H1 (cell line): ENCODE results near the gene TXNIP. TPM values are rescaled to one million over a fixed set of nuclear protein-coding genes. Genes with fewer than 3 reads are reported as not detected.

Source experiments
- CTCF ChIA-PET: fragments of 300-600 bp; sonication (Branson Sonifier 250); formaldehyde crosslinking; loops from one replicate; lab custom pipeline; 2021; ENCODE audit not compliant: partially characterized antibody; lab: Charles Lee
- POLR2A ChIA-PET: fragments of 300-600 bp; sonication (Branson Sonifier 250); formaldehyde crosslinking; loops from one replicate; lab custom pipeline; 2021; ENCODE audit warnings: inconsistent platforms; ENCODE audit not compliant: partially characterized antibody; lab: Charles Lee
- DNase-seq, 2 experiments: peaks; one replicate each; pipeline versions ENCODE4 v3.0.0 to v3.0.0-alpha.2; 2010 to 2022; ENCODE audit warnings: low spot score in 2 of 2, low read depth in 1 of 2, mixed read lengths in 1 of 2
- FAIRE-seq: peaks from 2 replicates; lab custom pipeline; 2011; peaks lifted over from hg19 to GRCh38; lab: Jason Lieb, UNC
- H2AFZ ChIP-seq: 2 replicates; pipeline ENCODE4 v1.8.1; 2012; ENCODE audit warnings: low read length, inconsistent platforms
- H2AK5ac ChIP-seq: 2 replicates; pipeline ENCODE4 v1.6.1; 2013; ENCODE audit warnings: low read depth, low read length
- H2BK120ac ChIP-seq: replicated peaks from 2 replicates; pipeline ENCODE3; 2013; ENCODE audit warnings: low read depth, low read length, inconsistent platforms
- H2BK12ac ChIP-seq: 2 replicates; pipeline ENCODE4 v1.6.1; 2013; ENCODE audit warnings: low read depth, low read length
- H2BK15ac ChIP-seq: 2 replicates; pipeline ENCODE4 v1.6.1; 2013; ENCODE audit warnings: low read length
- H2BK20ac ChIP-seq: 2 replicates; pipeline ENCODE4 v1.6.1; 2013; ENCODE audit warnings: low read length
- H2BK5ac ChIP-seq: 2 replicates; pipeline ENCODE4 v1.6.1; 2013; ENCODE audit warnings: low read depth, low read length
- H3K14ac ChIP-seq: 2 replicates; pipeline ENCODE4 v1.6.1; 2013; ENCODE audit warnings: inconsistent platforms; ENCODE audit not compliant: insufficient read length
- H3K18ac ChIP-seq: 2 replicates; pipeline ENCODE4 v1.6.1; 2013; ENCODE audit warnings: low read length; ENCODE audit errors: extremely low read depth
- H3K23ac ChIP-seq: 2 replicates; pipeline ENCODE4 v1.6.1; 2013; ENCODE audit warnings: inconsistent platforms; ENCODE audit not compliant: insufficient read length
- H3K23me2 ChIP-seq: 2 replicates; pipeline ENCODE4 v1.6.1; 2013; ENCODE audit warnings: low read depth, low read length
- H3K27ac ChIP-seq: 2 replicates; pipeline ENCODE4 v1.6.1; 2011; ENCODE audit warnings: low read depth, low read length, inconsistent platforms
- H3K27me3 ChIP-seq, 4 experiments: replicated peaks in 1 of 4; 1 replicate in 1 of 4; 2 replicates in 3 of 4; pipeline versions ENCODE4 v1.6.1 to v1.8.1; 2011 to 2013; ENCODE audit warnings: low read length in 3 of 4, mild to moderate bottlenecking in 3 of 4, inconsistent platforms in 2 of 4, mixed read lengths in 2 of 4, moderate library complexity in 1 of 4; ENCODE audit not compliant: control insufficient read depth in 3 of 4, insufficient read depth in 3 of 4; ENCODE audit errors: extremely low read depth in 1 of 4
- H3K36me3 ChIP-seq, 4 experiments: 2 replicates each; pipeline versions ENCODE4 v1.6.1 to v1.8.1; 2011 to 2013; ENCODE audit warnings: mild to moderate bottlenecking in 4 of 4, low read length in 3 of 4, moderate library complexity in 2 of 4, control low read depth in 1 of 4, inconsistent platforms in 1 of 4; ENCODE audit not compliant: insufficient read depth in 4 of 4, control insufficient read depth in 2 of 4
- H3K4ac ChIP-seq: replicated peaks from 2 replicates; pipeline ENCODE3; 2013; ENCODE audit warnings: low read length, low read depth, mixed read lengths, inconsistent platforms; ENCODE audit not compliant: insufficient read length
- H3K4me1 ChIP-seq, 4 experiments: replicated peaks in 1 of 4; 1 replicate in 1 of 4; 2 replicates in 3 of 4; pipeline versions ENCODE4 v1.6.1 to v1.8.1; 2011 to 2013; ENCODE audit warnings: low read length in 3 of 4, inconsistent platforms in 2 of 4, mixed read lengths in 1 of 4; ENCODE audit not compliant: insufficient read depth in 4 of 4, control insufficient read depth in 3 of 4
- H3K4me2 ChIP-seq, 2 experiments: 2 replicates each; pipeline versions ENCODE4 v1.6.1 to v1.8.1; 2011 to 2013; ENCODE audit warnings: low read depth in 2 of 2, low read length in 2 of 2, control low read depth in 1 of 2, inconsistent platforms in 1 of 2, mild to moderate bottlenecking in 1 of 2; ENCODE audit not compliant: insufficient read depth in 1 of 2
- H3K4me3 ChIP-seq, 4 experiments: fragments of 200-600, 300-600 bp in 1 of 4; sonication (generic), shearing (Covaris generic), sonication (Bioruptor Twin) in 1 of 4; 2 replicates each; pipeline versions ENCODE4 v1.5.1 to v1.8.1; 2011 to 2016; ENCODE audit warnings: low read length in 4 of 4, low read depth in 3 of 4, control low read depth in 2 of 4, inconsistent platforms in 2 of 4, mild to moderate bottlenecking in 2 of 4, mixed read lengths in 1 of 4, moderate library complexity in 1 of 4; ENCODE audit not compliant: insufficient read depth in 2 of 4; ENCODE audit errors: extremely low read depth in 1 of 4
- H3K56ac ChIP-seq: replicated peaks from 2 replicates; pipeline ENCODE3; 2013; ENCODE audit warnings: low read depth, mild to moderate bottlenecking, mixed read lengths, low read length, inconsistent platforms; ENCODE audit not compliant: insufficient read length
- H3K79me1 ChIP-seq: 2 replicates; pipeline ENCODE4 v1.6.1; 2013; ENCODE audit warnings: low read depth, low read length, control low read depth
- H3K79me2 ChIP-seq, 2 experiments: 2 replicates each; pipeline versions ENCODE4 v1.6.1 to v1.8.1; 2012 to 2013; ENCODE audit warnings: low read length in 2 of 2, mild to moderate bottlenecking in 2 of 2, inconsistent platforms in 1 of 2; ENCODE audit not compliant: insufficient read depth in 2 of 2, control insufficient read depth in 1 of 2
- H3K9ac ChIP-seq, 4 experiments: replicated peaks in 1 of 4; 1 replicate in 1 of 4; 2 replicates in 3 of 4; pipeline versions ENCODE4 v1.6.1 to v1.8.1; 2011 to 2013; ENCODE audit warnings: low read depth in 3 of 4, low read length in 3 of 4, control low read depth in 2 of 4, mild to moderate bottlenecking in 2 of 4, moderate library complexity in 2 of 4, inconsistent platforms in 1 of 4; ENCODE audit errors: extremely low read depth in 1 of 4
- H3K9me3 ChIP-seq, 2 experiments: 2 replicates each; pipeline versions ENCODE4 v1.6.1 to v1.8.1; 2012 to 2013; ENCODE audit warnings: mild to moderate bottlenecking in 2 of 2, moderate library complexity in 2 of 2, control low read depth in 1 of 2, inconsistent platforms in 1 of 2, low read depth in 1 of 2, low read length in 1 of 2, mixed read lengths in 1 of 2; ENCODE audit not compliant: insufficient read depth in 2 of 2
- H4K20me1 ChIP-seq, 2 experiments: replicated peaks in 1 of 2; 2 replicates each; pipeline versions ENCODE3 to v1.8.1; 2011 to 2013; ENCODE audit warnings: inconsistent platforms in 2 of 2, low read length in 2 of 2, mild to moderate bottlenecking in 1 of 2; ENCODE audit not compliant: insufficient read depth in 2 of 2, control insufficient read depth in 1 of 2
- H4K5ac ChIP-seq: 2 replicates; pipeline ENCODE4 v1.6.1; 2013; ENCODE audit warnings: low read length, low read depth, mixed read lengths, inconsistent platforms; ENCODE audit not compliant: insufficient read length
- H4K8ac ChIP-seq: 2 replicates; pipeline ENCODE4 v1.8.0; 2013; ENCODE audit warnings: mild to moderate bottlenecking, moderate library complexity, low read length, inconsistent platforms; ENCODE audit not compliant: insufficient read depth; ENCODE audit errors: extremely low read depth
- H4K91ac ChIP-seq: replicated peaks from 2 replicates; pipeline ENCODE3; 2013; ENCODE audit warnings: low read length, mixed read lengths, inconsistent platforms; ENCODE audit not compliant: insufficient read length
- CHD1 ChIP-seq: IDR thresholded peaks from 2 replicates; pipeline ENCODE4 v1.6.1; 2012; ENCODE audit warnings: low read depth, low read length, improper control_type of control experiment
- EP300 ChIP-seq, 2 experiments: IDR thresholded peaks; 1 replicate in 1 of 2; 2 replicates in 1 of 2; pipeline ENCODE4 v1.6.1; 2011 to 2012; ENCODE audit warnings: low read depth in 2 of 2, low read length in 2 of 2, mild to moderate bottlenecking in 2 of 2, borderline replicate concordance in 1 of 2, inconsistent platforms in 1 of 2, moderate library complexity in 1 of 2
- GABPA ChIP-seq: IDR thresholded peaks from 2 replicates; pipeline ENCODE4 v1.6.1; 2011; ENCODE audit warnings: mild to moderate bottlenecking, low read length, moderate library complexity, borderline replicate concordance; ENCODE audit not compliant: insufficient read depth
- HDAC6 ChIP-seq: IDR thresholded peaks from one replicate; pipeline ENCODE4 v1.7.1; 2012; ENCODE audit warnings: low read depth, mild to moderate bottlenecking, inconsistent platforms, low read length, moderate library complexity
- JUN ChIP-seq: IDR thresholded peaks from 2 replicates; pipeline ENCODE4 v1.6.1; 2011; ENCODE audit warnings: low read depth, mild to moderate bottlenecking, improper control_type of control experiment, low read length
- KDM5A ChIP-seq: fragments of 200-600 bp; IDR thresholded peaks from 2 replicates; pipeline ENCODE4 v1.7.1; 2012; ENCODE audit warnings: mild to moderate bottlenecking, low read length, inconsistent platforms, mixed read lengths
- NANOG ChIP-seq: IDR thresholded peaks from 2 replicates; pipeline ENCODE4 v1.6.1; 2011; ENCODE audit warnings: low read length, low read depth, mild to moderate bottlenecking, inconsistent platforms; ENCODE audit not compliant: insufficient read depth, poor library complexity, severe bottlenecking
- ZNF274 ChIP-seq: IDR thresholded peaks from 2 replicates; pipeline ENCODE4 v1.7.0; 2012; ENCODE audit warnings: low read length, borderline replicate concordance; ENCODE audit errors: extremely low read depth
- WGBS, 2 experiments: shearing (Covaris generic) in 1 of 2; methylation state at CpG; one replicate each; pipeline versions ENCODE4 v1.1.6 to v1.1.7; 2013 to 2015; ENCODE audit warnings: low lambda C conversion rate in 2 of 2, mixed read lengths in 2 of 2, inconsistent platforms in 1 of 2, low coverage in 1 of 2, missing lambda C conversion rate in 1 of 2; ENCODE audit not compliant: insufficient replicate concordance in 2 of 2, insufficient coverage in 1 of 2, insufficient read length in 1 of 2; ENCODE audit errors: extremely low coverage in 1 of 2, missing lambda C conversion rate in 1 of 2; 5-methylcytosine and 5-hydroxymethylcytosine counted together
- polyA plus RNA-seq, 7 experiments: library from polyadenylated mRNA; depleted of rRNA in 3 of 7; stranded (reverse) in 5 of 7; unstranded in 2 of 7; fragments of >200 nt in 5 of 7; fragments of 200-250 nt in 2 of 7; gene quantifications; 1 replicate in 5 of 7; 2 replicates in 1 of 7; 4 replicates in 1 of 7; pipeline versions ENCODE4 v1.2.1 to v1.2.3, GENCODE V29; 2011 to 2013; ENCODE audit warnings: missing spikeins in 2 of 7, mixed read lengths in 2 of 7
- total RNA-seq: library from RNA; stranded (reverse); fragmentation: NEBNext Ultra II Directional; extraction: Animal tissue kit (Norgen Biotek cat#: 25700); gene quantifications from 2 replicates; pipeline ENCODE4 v1.2.1, GENCODE V29; 2021

TXNIP gene
- total and polyA plus RNA-seq, 2 of the 8 experiments (the other 6 are each of a cell fraction or from before 2014, with no cell fraction given) = 12.3 to 56.8 TPM

DNA sequence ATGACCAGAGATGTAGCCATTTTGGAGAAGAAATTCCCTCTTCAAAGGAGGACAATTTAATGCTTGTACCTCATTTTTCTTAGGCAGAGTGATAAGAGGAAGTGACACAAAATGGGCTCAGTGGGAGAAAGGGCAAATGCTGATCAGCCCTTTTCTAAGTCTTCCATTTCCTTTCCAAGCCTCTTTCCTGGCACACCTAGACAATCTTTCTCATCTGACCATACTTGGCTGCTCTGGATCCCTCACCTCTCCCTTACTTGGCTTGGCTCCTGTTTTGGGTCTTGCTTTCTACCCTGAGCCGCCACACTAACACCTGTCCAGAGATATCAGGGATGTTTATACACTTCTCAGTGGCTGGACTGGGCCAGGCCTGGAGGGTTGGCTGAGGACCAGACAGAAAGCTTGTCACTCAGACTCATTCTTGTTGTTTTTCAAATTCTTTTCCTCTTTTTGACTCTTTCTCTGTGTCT is 13.1 kb downstream of the TXNIP start:
- H2BK20ac ChIP-seq = no peak overlapping the region
- no peak overlapping the region for H2BK15ac ChIP-seq
- no peak overlapping the region for H3K27ac ChIP-seq
- FAIRE-seq = no peak
- no peak overlapping the region for H3K4me2 ChIP-seq
- no peak overlapping the region for H3K23ac ChIP-seq
- no peaks in the 10 kb centered on the region for H3K79me2 ChIP-seq
- H3K14ac ChIP-seq = no peak overlapping the region
- no peaks in the 10 kb centered on the region for H3K79me1 ChIP-seq
- H3K4me3 ChIP-seq = no peak overlapping the region
- no peak overlapping the region for H2AK5ac ChIP-seq
- no peaks in the 10 kb centered on the region for H3K9me3 ChIP-seq
- ChIA-PET POLR2A (interaction anchor here (1.7 to 13.7 kb wide), 2 partner anchors 10 to 24 kb away, joined by 3 to 218 read pairs; partner anchors contain the start of gene TXNIP), CTCF (interaction anchor here (0.8 to 8.7 kb wide), 6 partner anchors 15 to 92 kb away, joined by 3 to 152 read pairs (median 6); partner anchors contain the start of genes ANKRD34A and POLR3GL)
- no peak overlapping the region for H2BK5ac ChIP-seq
- no peaks in the 10 kb centered on the region for H3K27me3 ChIP-seq
- H3K56ac ChIP-seq = no peak overlapping the region
- H3K4ac ChIP-seq = no peak overlapping the region
- no peaks in the 10 kb centered on the region for H4K20me1 ChIP-seq
- no peak overlapping the region for H4K8ac ChIP-seq
- no peak overlapping the region for H4K5ac ChIP-seq
- H3K9ac ChIP-seq = no peak overlapping the region
- H3K18ac ChIP-seq = no peak overlapping the region
- WGBS, 2 experiments = 100% methylated on average over 1 of the region's 1 CpG; no CpG with 5 or more reads in 1 of the 2 experiments
- DNase-seq = no peak
- H4K91ac ChIP-seq = no peak overlapping the region
- H2BK12ac ChIP-seq = no peak overlapping the region
- peaks cover 3% of the 10 kb centered on the region; the same call in 1 of the 2 replicates for H3K23me2 ChIP-seq
- H2BK120ac ChIP-seq = no peak overlapping the region
- H2AFZ ChIP-seq = no peak overlapping the region
- peaks cover 6 to 21% (median 12%) of the 10 kb centered on the region in 4 experiments; a peak in 6 of 7 replicates for H3K4me1 ChIP-seq
- no peaks in the 10 kb centered on the region for H3K36me3 ChIP-seq
- TF ChIP-seq KDM5A = no peak
- TF ChIP-seq ZNF274 = no peak
- no peak for TF ChIP-seq GABPA
- TF ChIP-seq NANOG = no peak
- no peak for TF ChIP-seq EP300 (IDR thresholded peaks at IDR 0.05; ENCODE audit: borderline replicate concordance in 1 of 2, low read depth in 2 of 2, low read length in 2 of 2)
- no peak for TF ChIP-seq HDAC6
- TF ChIP-seq CHD1 = no peak
- TF ChIP-seq JUN = no peak
